HG02885 (cell line): ENCODE results near the gene NEK8.
A peak's percentile ranks its signal among the peaks of the same experiment; 100 is the strongest.
"Not testable (repeated sequence)": the region's sequence is repeated elsewhere in the genome, so short reads cannot be mapped to it uniquely, and the experiment has no call there.

ENCODE experiments used
- ATAC-seq: cut with Tn5 transposase; IDR thresholded peaks from one replicate; pipeline ENCODE4 v1.9.1; 2021; ENCODE audit warnings: mild to moderate bottlenecking; ENCODE audit not compliant: unreplicated experiment, poor library complexity

Gene NEK8

GRCh38 chr17:28724500-28725165 lies 4.0 kb upstream of the NEK8 start:
- ATAC-seq = no peak

GRCh38 chr17:28725166-28725659 lies 3.4 kb upstream of the NEK8 start:
- ATAC-seq = no peak

GRCh38 chr17:28725660-28726225 lies 2.8 kb upstream of the NEK8 start:
- ATAC-seq = peak; percentile 0

- ATAC-seq = peak; percentile 10
Measured at GRCh38 chr17:28726226-28726626, 2.4 kb upstream of the NEK8 start, which contains the start of gene TLCD1. TSS of gene TLCD1 (minus strand) at chr17:28726233. CDS start at chr17:28726097, 136 bp downstream.

GRCh38 chr17:28726627-28727491 lies 1.7 kb upstream of the NEK8 start:
- ATAC-seq = peak; percentile 54

GRCh38 chr17:28729950-28730330 lies 1.4 kb downstream of the NEK8 start:
- ATAC-seq = no peak

- ATAC-seq = no peak
Measured at GRCh38 chr17:28733346-28733745, 4.8 kb downstream of the NEK8 start.

GRCh38 chr17:28734712-28735241 lies 6.2 kb downstream of the NEK8 start:
- no peak for ATAC-seq

GRCh38 chr17:28735242-28735722 lies 6.7 kb downstream of the NEK8 start:
- ATAC-seq = no peak

- not testable (repeated sequence) for ATAC-seq
Measured at GRCh38 chr17:28735913-28736769, 7.6 kb downstream of the NEK8 start.

- no peak for ATAC-seq
Measured at GRCh38 chr17:28737316-28737715, 8.7 kb downstream of the NEK8 start.

GRCh38 chr17:28737770-28738679 lies 9.4 kb downstream of the NEK8 start:
- ATAC-seq = peak; percentile 61

- ATAC-seq = peak; percentile 25
Measured at GRCh38 chr17:28738680-28739384, 10.2 kb downstream of the NEK8 start.

- ATAC-seq = no peak
Measured at GRCh38 chr17:28740406-28741357, 12.1 kb downstream of the NEK8 start.

- no peak for ATAC-seq
Measured at GRCh38 chr17:28741358-28742349, 13.1 kb downstream of the NEK8 start.
